Measurements from ENCODE around the gene MBD3L2.
"Not testable (repeated sequence)": the region's sequence is repeated elsewhere in the genome, so short reads cannot be mapped to it uniquely, and the experiment has no call there.

The MBD3L2 gene

GRCh38 chr19:7049021-7049420, at the start of gene MBD3L2:
TSS of gene MBD3L2 (plus strand) at chr19:7049321. CDS start at chr19:7049374, 53 bp downstream.
- not testable (repeated sequence) for DNase-seq

GRCh38 chr19:6999933-7000332, 49.2 kb upstream of the MBD3L2 start:
- DNase-seq = no peak

GRCh38 chr19:7000333-7000732, 48.8 kb upstream of the MBD3L2 start:
- no peak for DNase-seq

GRCh38 chr19:7000816-7001215, 48.3 kb upstream of the MBD3L2 start:
- DNase-seq = no peak

- DNase-seq = no peak
Observed at GRCh38 chr19:7004313-7004931, 44.7 kb upstream of the MBD3L2 start.

GRCh38 chr19:7006135-7006704, 42.9 kb upstream of the MBD3L2 start:
- no peak for DNase-seq

GRCh38 chr19:7007859-7008258, 41.3 kb upstream of the MBD3L2 start:
- no peak for DNase-seq

- peak; percentile 48 for DNase-seq
Observed at GRCh38 chr19:7010722-7011593, 38.2 kb upstream of the MBD3L2 start.

GRCh38 chr19:7013678-7014077, 35.4 kb upstream of the MBD3L2 start:
- peak; percentile 18 for DNase-seq

- no peak for DNase-seq
Observed at GRCh38 chr19:7018828-7019227, 30.3 kb upstream of the MBD3L2 start.

- DNase-seq = not testable (repeated sequence)
Observed at GRCh38 chr19:7021331-7021730, 27.8 kb upstream of the MBD3L2 start, which contains the start of gene MBD3L2B. TSS of gene MBD3L2B (minus strand) at chr19:7021431. CDS start at chr19:7021397, 34 bp downstream.

- DNase-seq = not testable (repeated sequence)
Observed at GRCh38 chr19:7028790-7029189, 20.3 kb upstream of the MBD3L2 start.

- DNase-seq = not testable (repeated sequence)
Observed at GRCh38 chr19:7030278-7030677, 18.8 kb upstream of the MBD3L2 start, which contains the start of gene MBD3L5. TSS of gene MBD3L5 (plus strand) at chr19:7030578. CDS start at chr19:7030612, 34 bp downstream.

- DNase-seq = not testable (repeated sequence)
Observed at GRCh38 chr19:7040079-7040478, 9.0 kb upstream of the MBD3L2 start, which contains the start of gene MBD3L4. TSS of gene MBD3L4 (minus strand) at chr19:7040179. CDS start at chr19:7040144, 35 bp downstream.

- DNase-seq = not testable (repeated sequence)
Observed at GRCh38 chr19:7041563-7041962, 7.6 kb upstream of the MBD3L2 start.

GRCh38 chr19:7051421-7051820, 2.3 kb downstream of the MBD3L2 start:
- DNase-seq = not testable (repeated sequence)

GRCh38 chr19:7052896-7053295, 3.8 kb downstream of the MBD3L2 start:
- not testable (repeated sequence) for DNase-seq

GRCh38 chr19:7054635-7055368, 5.7 kb downstream of the MBD3L2 start:
- not testable (repeated sequence) for DNase-seq

GRCh38 chr19:7055679-7056078, 6.6 kb downstream of the MBD3L2 start:
- DNase-seq = not testable (repeated sequence)

- DNase-seq = not testable (repeated sequence)
Observed at GRCh38 chr19:7056371-7056770, 7.2 kb downstream of the MBD3L2 start.

GRCh38 chr19:7058576-7058975, 9.5 kb downstream of the MBD3L2 start, which contains the start of gene MBD3L3:
TSS of gene MBD3L3 (minus strand) at chr19:7058676. CDS start at chr19:7058605, 71 bp downstream.
- not testable (repeated sequence) for DNase-seq

GRCh38 chr19:7059977-7060376, 10.9 kb downstream of the MBD3L2 start:
- DNase-seq = not testable (repeated sequence)
